Islet of Langerhans (tissue), 1 donor: ENCODE data around the gene MORC4.

Source experiments
- FAIRE-seq: peaks from one replicate; lab custom pipeline; 2011; peaks lifted over from hg19 to GRCh38; lab: Jason Lieb, UNC

The MORC4 gene

GRCh38 chrX:106952538-106952937, 47.5 kb downstream of the MORC4 start:
- no peak for FAIRE-seq

GRCh38 chrX:106952089-106952488, 47.9 kb downstream of the MORC4 start:
- FAIRE-seq: no peak

- FAIRE-seq: no peak
These were observed 48.8 kb downstream of the MORC4 start for GRCh38 chrX:106951230-106951629.

- FAIRE-seq: no peak
These were observed 49.6 kb downstream of the MORC4 start for GRCh38 chrX:106950381-106950780.

GRCh38 chrX:106949366-106949765, 50.6 kb downstream of the MORC4 start:
- FAIRE-seq: no peak

GRCh38 chrX:106948641-106949040, 51.4 kb downstream of the MORC4 start:
- FAIRE-seq: no peak

GRCh38 chrX:106946464-106946863, 53.5 kb downstream of the MORC4 start:
- no peak for FAIRE-seq

GRCh38 chrX:106940068-106940467, 59.9 kb downstream of the MORC4 start:
- FAIRE-seq: no peak

- no peak for FAIRE-seq
These were observed 60.4 kb downstream of the MORC4 start for GRCh38 chrX:106939566-106939965.

GRCh38 chrX:106936246-106936645, 63.8 kb downstream of the MORC4 start:
- FAIRE-seq: no peak

- no peak for FAIRE-seq
These were observed 64.8 kb downstream of the MORC4 start for GRCh38 chrX:106935175-106935574.

- FAIRE-seq: no peak
These were observed 66.5 kb downstream of the MORC4 start for GRCh38 chrX:106933538-106933961.

GRCh38 chrX:106932960-106933537, 67.0 kb downstream of the MORC4 start:
- FAIRE-seq: no peak

GRCh38 chrX:106932492-106932923, 67.5 kb downstream of the MORC4 start:
- no peak for FAIRE-seq

GRCh38 chrX:106931831-106932491, 68.1 kb downstream of the MORC4 start:
- FAIRE-seq: no peak

GRCh38 chrX:106928227-106928626, 71.8 kb downstream of the MORC4 start:
- no peak for FAIRE-seq

- FAIRE-seq: no peak
These were observed 72.3 kb downstream of the MORC4 start for GRCh38 chrX:106927700-106928099.

- FAIRE-seq: no peak
These were observed 73.0 kb downstream of the MORC4 start for GRCh38 chrX:106927023-106927422.

- FAIRE-seq: no peak
These were observed 78.4 kb downstream of the MORC4 start for GRCh38 chrX:106921637-106922036.

- no peak for FAIRE-seq
These were observed 80.0 kb downstream of the MORC4 start, which contains the start of gene CLDN2 for GRCh38 chrX:106919932-106920452. Gene CLDN2, plus strand, starts transcription at chrX:106920402. Its CDS starts 7,827 bp downstream, at chrX:106928229.

GRCh38 chrX:106917830-106918500, 82.0 kb downstream of the MORC4 start:
- FAIRE-seq: no peak

- no peak for FAIRE-seq
These were observed 87.1 kb downstream of the MORC4 start for GRCh38 chrX:106912864-106913263.

GRCh38 chrX:106906361-106906760, 93.7 kb downstream of the MORC4 start:
- no peak for FAIRE-seq
